ENCODE results near the gene ISLR. TPM values are rescaled to one million over a fixed set of nuclear protein-coding genes. Genes with fewer than 3 reads are reported as not detected.
A peak's percentile ranks its signal among the peaks of the same experiment; 100 is the strongest.

The ISLR gene
- total RNA-seq, 1 experiment from 2014 or later: not detected

GRCh38 chr15:74127255-74127953, 46.1 kb upstream of the ISLR start:
- Histone ChIP-seq H3K4me2 (peak overlapping the region; percentile 96), H3K27ac (no peak overlapping the region), H3K4me1 (replicated peaks; ENCODE audit: insufficient read depth) (0 out of 2 replicates have a peak, but pooled peaks cover 8% of the 10 kb centered on the region), H3K27me3 (ENCODE audit: insufficient read depth, low read depth) (peaks cover 18% of the 10 kb centered on the region), H3K4me3 (peak overlapping the region; percentile 59), H3F3A (ENCODE audit: insufficient read depth, low read depth) (no peaks in the 10 kb centered on the region), H3K9me2 (ENCODE audit: insufficient read depth) (no peaks in the 10 kb centered on the region), H2AFZ (peak overlapping the region; percentile 84), H4K20me1 (ENCODE audit: insufficient read depth) (no peaks in the 10 kb centered on the region), H3K79me2 (ENCODE audit: low read depth) (no peaks in the 10 kb centered on the region), H3K36me3 (ENCODE audit: low read depth) (no peaks in the 10 kb centered on the region), H3K9me3 (ENCODE audit: insufficient read depth, low read depth) (no peaks in the 10 kb centered on the region)
- DNase-seq: peak; percentile 62 to 93
- ChIA-PET POLR2A (ENCODE audit: unreplicated experiment) (interaction anchor here (0.5 kb wide), 1 partner anchor 180 kb away, joined by 6 read pairs; no protein-coding TSS in a partner anchor), CTCF (interaction anchor here (0.6 to 3.6 kb wide), 5 partner anchors 69 to 258 kb away, joined by 3 to 26 read pairs (median 8); no protein-coding TSS in a partner anchor)
- no TSS peak for BruUV-seq (replicated peaks)
- intact Hi-C loops (cut with micrococcal nuclease; ENCODE audit: unreplicated experiment): loop anchor here (1.0 to 5.0 kb wide), 7 partner anchors 73 to 195 kb away; partner anchors contain the start of gene STRA6
- TF ChIP-seq CTCF (conservative IDR thresholded peaks at IDR 0.05): peak; percentile 92
- TF ChIP-seq EZH2 (IDR thresholded peaks at IDR 0.05; ENCODE audit: low read depth): no peak

- Histone ChIP-seq H3K9me2 (ENCODE audit: insufficient read depth) (no peaks in the 10 kb centered on the region), H3K9me3 (ENCODE audit: insufficient read depth, low read depth) (no peaks in the 10 kb centered on the region), H3K79me2 (ENCODE audit: low read depth) (no peaks in the 10 kb centered on the region), H3K27me3 (ENCODE audit: insufficient read depth, low read depth) (peaks cover 18% of the 10 kb centered on the region), H3K4me1 (replicated peaks; ENCODE audit: insufficient read depth) (0 out of 2 replicates have a peak, but pooled peaks cover 8% of the 10 kb centered on the region), H4K20me1 (ENCODE audit: insufficient read depth) (no peaks in the 10 kb centered on the region), H3K4me3 (peak overlapping the region; percentile 59), H3K36me3 (ENCODE audit: low read depth) (no peaks in the 10 kb centered on the region), H3K27ac (no peak overlapping the region), H3K4me2 (peak overlapping the region; percentile 96), H3F3A (ENCODE audit: insufficient read depth, low read depth) (no peaks in the 10 kb centered on the region), H2AFZ (peak overlapping the region; percentile 84)
- intact Hi-C loops (cut with micrococcal nuclease; ENCODE audit: unreplicated experiment): loop anchor here (1.0 to 5.0 kb wide), 7 partner anchors 73 to 194 kb away; partner anchors contain the start of gene STRA6
- ChIA-PET POLR2A (ENCODE audit: unreplicated experiment) (interaction anchor here (0.5 to 0.6 kb wide), 2 partner anchors 136 to 180 kb away, joined by 6 to 7 read pairs; no protein-coding TSS in a partner anchor), CTCF (interaction anchor here (0.6 to 3.6 kb wide), 6 partner anchors 68 to 258 kb away, joined by 3 to 26 read pairs (median 6); no protein-coding TSS in a partner anchor)
- DNase-seq: no peak
- TF ChIP-seq EZH2 (IDR thresholded peaks at IDR 0.05; ENCODE audit: low read depth) (no peak), CTCF (conservative IDR thresholded peaks at IDR 0.05) (no peak)
- BruUV-seq (replicated peaks): no TSS peak
These were observed 45.3 kb upstream of the ISLR start for GRCh38 chr15:74127954-74128784.

Measured in PC-9 (cell line).